PC-9 (cell line): ENCODE results near the gene RORC. TPM values are rescaled to one million over a fixed set of nuclear protein-coding genes. Genes with fewer than 3 reads are reported as not detected.

ENCODE experiments used
- BruUV-seq: library from RNA; stranded (reverse); fragments of 400-500 nt; replicated peaks from 2 replicates; lab custom pipeline; 2021; lab: Mats Ljungman, UMichigan
- CTCF ChIA-PET: fragments of 300-600 bp; sonication (Branson Sonifier 250); formaldehyde crosslinking; loops from one replicate; lab custom pipeline; 2022; ENCODE audit warnings: antibody characterized with exemption; lab: Charles Lee
- POLR2A ChIA-PET: fragments of 300-600 bp; sonication (Branson Sonifier 250); formaldehyde crosslinking; loops from one replicate; lab custom pipeline; 2022; ENCODE audit warnings: antibody characterized with exemption; ENCODE audit not compliant: unreplicated experiment; lab: Charles Lee
- DNase-seq, 2 experiments: peaks; one replicate each; pipeline versions ENCODE4 v3.0.0 to v3.0.0-alpha.2; 2015 to 2022; ENCODE audit warnings: mixed read lengths in 1 of 2
- H2AFZ ChIP-seq: fragments of 200-600 bp; sonication (generic); 2 replicates; pipeline ENCODE4 v1.8.1; 2017; ENCODE audit warnings: antibody characterized with exemption
- H3F3A ChIP-seq: fragments of 200-600 bp; sonication (generic); 2 replicates; pipeline ENCODE4 v1.8.1; 2017; ENCODE audit warnings: antibody characterized with exemption, mild to moderate bottlenecking, low read depth; ENCODE audit not compliant: insufficient read depth
- H3K27ac ChIP-seq: fragments of 200-600 bp; sonication (generic); 2 replicates; pipeline ENCODE4 v1.6.1; 2016; ENCODE audit warnings: mixed run types
- H3K27me3 ChIP-seq: fragments of 200-600 bp; sonication (generic); 2 replicates; pipeline ENCODE4 v1.6.1; 2016; ENCODE audit warnings: low read depth, mixed run types; ENCODE audit not compliant: insufficient read depth
- H3K36me3 ChIP-seq: fragments of 200-600 bp; sonication (generic); 2 replicates; pipeline ENCODE4 v1.6.1; 2016; ENCODE audit warnings: low read depth, mixed run types
- H3K4me1 ChIP-seq: fragments of 200-600 bp; sonication (generic); replicated peaks from 2 replicates; pipeline ENCODE4 v1.6.1; 2016; ENCODE audit warnings: mixed run types; ENCODE audit not compliant: insufficient read depth
- H3K4me2 ChIP-seq: fragments of 200-600 bp; sonication (generic); 2 replicates; pipeline ENCODE4 v1.6.1; 2017; ENCODE audit warnings: mixed run types
- H3K4me3 ChIP-seq: fragments of 200-600 bp; sonication (generic); 2 replicates; pipeline ENCODE4 v1.6.1; 2016; ENCODE audit warnings: mixed run types
- H3K79me2 ChIP-seq: fragments of 200-600 bp; sonication (generic); 2 replicates; pipeline ENCODE4 v1.6.1; 2017; ENCODE audit warnings: low read depth, mixed run types
- H3K9me2 ChIP-seq: fragments of 200-600 bp; sonication (generic); 2 replicates; pipeline ENCODE4 v1.8.1; 2017; ENCODE audit warnings: mild to moderate bottlenecking; ENCODE audit not compliant: insufficient read depth
- H3K9me3 ChIP-seq: fragments of 200-600 bp; sonication (generic); 2 replicates; pipeline ENCODE4 v1.8.1; 2016; ENCODE audit warnings: low read depth; ENCODE audit not compliant: insufficient read depth
- H4K20me1 ChIP-seq: fragments of 200-600 bp; sonication (generic); 2 replicates; pipeline ENCODE4 v1.8.1; 2017; ENCODE audit not compliant: insufficient read depth
- EZH2 ChIP-seq: fragments of 200-600 bp; sonication (generic); IDR thresholded peaks from 2 replicates; pipeline ENCODE4 v1.8.0; 2017; ENCODE audit warnings: antibody characterized with exemption, low read depth
- intact Hi-C: fragments of 100-400 bp; cut with micrococcal nuclease; formaldehyde crosslinking; loops from one replicate; pipeline ENCODE4 v1.10.0; 2022; ENCODE audit not compliant: unreplicated experiment
- total RNA-seq: library from RNA; stranded (reverse); gene quantifications from 2 replicates; pipeline ENCODE4 v1.2.3, GENCODE V29; 2021
- TF ChIP-seq, protein P1 (sequence below): fragments of 200-600 bp; sonication (generic); conservative IDR thresholded peaks from 2 replicates; pipeline ENCODE4 v1.6.1; 2017; ENCODE audit warnings: mixed run types, antibody characterized with exemption, mild to moderate bottlenecking, moderate library complexity

The RORC gene
- total RNA-seq, 1 experiment from 2014 or later, result 0.35 TPM

DNA sequence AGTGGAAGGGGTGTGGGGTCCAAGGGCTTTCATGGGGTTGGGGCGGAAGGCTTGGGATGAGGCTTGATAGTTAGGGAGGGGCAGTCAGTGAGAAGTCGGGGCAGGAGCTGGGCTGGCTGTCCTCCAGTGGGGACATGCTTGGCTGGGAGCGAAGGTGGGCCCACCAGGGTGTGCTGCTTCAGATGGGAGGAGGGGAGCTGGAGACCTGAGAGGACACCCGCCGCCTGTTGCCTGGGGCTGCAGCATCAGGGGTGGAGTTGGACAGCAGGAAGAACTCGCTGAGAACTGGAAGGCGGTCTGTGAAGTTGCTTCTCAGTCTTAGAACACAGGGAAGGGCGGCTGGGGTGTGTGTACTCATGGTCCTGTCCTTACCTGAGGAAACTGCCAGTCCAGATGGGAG, 20.3 kb upstream of the RORC start:
- Histone ChIP-seq H3K79me2 (no peaks in the 10 kb centered on the region), H2AFZ (no peak overlapping the region), H4K20me1 (no peaks in the 10 kb centered on the region), H3K4me2 (no peak overlapping the region), H3K4me3 (no peak overlapping the region), H3K4me1 (no peaks in the 10 kb centered on the region), H3K9me3 (no peaks in the 10 kb centered on the region), H3K27ac (no peak overlapping the region), H3K27me3 (no peaks in the 10 kb centered on the region), H3K9me2 (no peaks in the 10 kb centered on the region), H3K36me3 (no peaks in the 10 kb centered on the region), H3F3A (no peaks in the 10 kb centered on the region)
- no peak for DNase-seq
- TF ChIP-seq, protein P1, sequence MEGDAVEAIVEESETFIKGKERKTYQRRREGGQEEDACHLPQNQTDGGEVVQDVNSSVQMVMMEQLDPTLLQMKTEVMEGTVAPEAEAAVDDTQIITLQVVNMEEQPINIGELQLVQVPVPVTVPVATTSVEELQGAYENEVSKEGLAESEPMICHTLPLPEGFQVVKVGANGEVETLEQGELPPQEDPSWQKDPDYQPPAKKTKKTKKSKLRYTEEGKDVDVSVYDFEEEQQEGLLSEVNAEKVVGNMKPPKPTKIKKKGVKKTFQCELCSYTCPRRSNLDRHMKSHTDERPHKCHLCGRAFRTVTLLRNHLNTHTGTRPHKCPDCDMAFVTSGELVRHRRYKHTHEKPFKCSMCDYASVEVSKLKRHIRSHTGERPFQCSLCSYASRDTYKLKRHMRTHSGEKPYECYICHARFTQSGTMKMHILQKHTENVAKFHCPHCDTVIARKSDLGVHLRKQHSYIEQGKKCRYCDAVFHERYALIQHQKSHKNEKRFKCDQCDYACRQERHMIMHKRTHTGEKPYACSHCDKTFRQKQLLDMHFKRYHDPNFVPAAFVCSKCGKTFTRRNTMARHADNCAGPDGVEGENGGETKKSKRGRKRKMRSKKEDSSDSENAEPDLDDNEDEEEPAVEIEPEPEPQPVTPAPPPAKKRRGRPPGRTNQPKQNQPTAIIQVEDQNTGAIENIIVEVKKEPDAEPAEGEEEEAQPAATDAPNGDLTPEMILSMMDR, result no peak
- TF ChIP-seq EZH2, result no peak
- intact Hi-C loops, result no loop called here
- BruUV-seq, result no TSS peak
- ChIA-PET CTCF (no interaction called here), POLR2A (no interaction called here)

DNA sequence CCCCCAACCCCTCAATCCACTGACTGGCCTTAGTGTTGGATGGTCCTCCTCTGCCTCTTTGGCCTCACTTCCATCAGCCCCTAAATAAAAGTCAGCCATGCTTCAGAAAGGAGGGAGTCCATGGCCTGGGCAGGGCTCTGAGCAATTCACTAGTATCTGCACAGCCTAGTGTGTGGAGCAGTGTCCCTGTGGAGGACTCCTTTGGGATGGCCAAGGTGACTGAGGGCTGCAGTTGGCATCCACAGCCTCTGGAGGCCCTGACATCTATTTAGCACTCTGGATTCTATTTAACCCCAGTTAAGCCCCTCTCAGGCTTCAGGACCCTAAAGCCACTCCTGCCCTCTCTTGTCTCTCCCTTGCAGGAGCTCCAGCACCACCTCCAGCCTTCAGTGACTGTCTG, 18.3 kb upstream of the RORC start:
- TF ChIP-seq, protein P1, result no peak
- TF ChIP-seq EZH2, result no peak
- Histone ChIP-seq H3K4me3 (no peak overlapping the region), H3K4me1 (no peaks in the 10 kb centered on the region), H2AFZ (no peak overlapping the region), H3K79me2 (no peaks in the 10 kb centered on the region), H3K9me2 (no peaks in the 10 kb centered on the region), H3K27me3 (no peaks in the 10 kb centered on the region), H3K4me2 (no peak overlapping the region), H4K20me1 (no peaks in the 10 kb centered on the region), H3K36me3 (no peaks in the 10 kb centered on the region), H3K9me3 (no peaks in the 10 kb centered on the region), H3F3A (no peaks in the 10 kb centered on the region), H3K27ac (no peak overlapping the region)
- POLR2A ChIA-PET, result no interaction called here
- DNase-seq, result no peak
- no TSS peak for BruUV-seq
- intact Hi-C loops, result no loop called here
- CTCF ChIA-PET, result no interaction called here

DNA sequence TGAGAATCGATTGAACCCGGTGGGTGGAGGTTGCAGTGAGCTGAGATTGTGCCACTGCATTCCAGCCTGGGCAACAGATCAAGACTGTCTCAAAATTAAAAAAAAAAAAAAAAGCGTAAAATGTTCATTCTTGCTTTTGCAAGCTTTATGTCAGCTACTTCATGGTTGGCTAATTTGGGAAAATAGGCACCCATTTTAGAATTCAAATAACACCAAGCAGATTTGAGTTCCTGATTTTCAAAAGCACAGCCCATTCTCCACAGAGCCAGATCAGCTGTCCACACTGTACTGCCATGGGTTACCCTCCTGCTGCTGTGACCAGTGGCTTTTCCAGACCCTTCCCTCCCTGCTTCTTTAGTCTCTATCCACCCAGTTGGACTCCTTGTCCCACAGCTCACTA, 17.5 kb upstream of the RORC start:
- no peak for TF ChIP-seq EZH2
- TF ChIP-seq, protein P1, result no peak
- H4K20me1 ChIP-seq, result no peaks in the 10 kb centered on the region
- no peaks in the 10 kb centered on the region for H3K27me3 ChIP-seq
- BruUV-seq, result no TSS peak
- H2AFZ ChIP-seq, result no peak overlapping the region
- CTCF ChIA-PET, result no interaction called here
- H3K4me2 ChIP-seq, result no peak overlapping the region
- no peaks in the 10 kb centered on the region for H3K9me2 ChIP-seq
- DNase-seq, result no peak
- POLR2A ChIA-PET, result no interaction called here
- H3K36me3 ChIP-seq, result no peaks in the 10 kb centered on the region
- H3F3A ChIP-seq, result no peaks in the 10 kb centered on the region
- intact Hi-C loops, result no loop called here
- no peak overlapping the region for H3K27ac ChIP-seq
- no peak overlapping the region for H3K4me3 ChIP-seq
- H3K9me3 ChIP-seq, result no peaks in the 10 kb centered on the region
- H3K79me2 ChIP-seq, result no peaks in the 10 kb centered on the region
- no peaks in the 10 kb centered on the region for H3K4me1 ChIP-seq
